HCT116 (cell line): ENCODE results near the gene COL4A1. TPM values are rescaled to one million over a fixed set of nuclear protein-coding genes. Genes with fewer than 3 reads are reported as not detected.

ENCODE experiments used
- ATAC-seq: fragments of 200-7000 bp; cut with Tn5 transposase; 2 replicates; pipeline ENCODE4 v1.9.1; 2020; ENCODE audit warnings: mild to moderate bottlenecking, moderate library complexity
- BruUV-seq: library from RNA; stranded (reverse); fragments of 400-500 nt; replicated peaks from 2 replicates; lab custom pipeline; 2021; lab: Mats Ljungman, UMichigan
- CTCF ChIA-PET: fragments of 300-600 bp; sonication (Branson Sonifier 250); formaldehyde crosslinking; loops from one replicate; lab custom pipeline; 2021; ENCODE audit warnings: antibody characterized with exemption; lab: Charles Lee
- POLR2A ChIA-PET: fragments of 300-600, 350-600 bp; sonication (Branson Sonifier 250); formaldehyde crosslinking; loops from one replicate; lab custom pipeline; 2021; ENCODE audit warnings: antibody characterized with exemption; lab: Charles Lee
- RAD21 ChIA-PET, 2 experiments: fragments of 300-600 bp; sonication (Branson Sonifier 250); formaldehyde crosslinking; loops; one replicate each; lab custom pipeline; 2023; ENCODE audit warnings: low total read pairs in 2 of 2; ENCODE audit not compliant: uncharacterized antibody in 2 of 2, unreplicated experiment in 2 of 2, low non-redundant PET in 1 of 2; lab: Charles Lee
- DNase-seq: peaks from one replicate; pipeline ENCODE4 v3.0.0-alpha.2; 2010; ENCODE audit warnings: low read depth, low spot score
- H2AFZ ChIP-seq: fragments of 200-600 bp; shearing (Covaris generic), sonication (generic); 2 replicates; pipeline ENCODE4 v1.6.1; 2017; ENCODE audit warnings: low read depth, mixed run types, mixed read lengths, antibody characterized with exemption, low read length; ENCODE audit not compliant: poor library complexity, severe bottlenecking
- H3K27ac ChIP-seq: 2 replicates; pipeline ENCODE4 v1.5.1; 2012; ENCODE audit warnings: low read depth, low read length
- H3K27me3 ChIP-seq: fragments of 200-600 bp; sonication (generic); 2 replicates; pipeline ENCODE4 v1.6.1; 2016; ENCODE audit warnings: mixed run types, low read length, mixed read lengths; ENCODE audit not compliant: insufficient read depth
- H3K36me3 ChIP-seq, 2 experiments: fragments of 200-500 bp in 1 of 2; fragments of 200-600 bp in 1 of 2; sonication (Bioruptor generic) in 1 of 2; sonication (generic) in 1 of 2; 2 replicates each; pipeline versions ENCODE4 v1.5.1 to v1.6.1; 2014 to 2016; ENCODE audit warnings: low read length in 2 of 2, inconsistent platforms in 1 of 2, mixed read lengths in 1 of 2, mixed run types in 1 of 2; ENCODE audit not compliant: insufficient read depth in 2 of 2, control insufficient read depth in 1 of 2
- H3K4me1 ChIP-seq, 2 experiments: fragments of 200-600 bp in 1 of 2; sonication (generic) in 1 of 2; 2 replicates each; pipeline versions ENCODE4 v1.5.1 to v1.6.1; 2012 to 2017; ENCODE audit warnings: low read length in 2 of 2, inconsistent platforms in 1 of 2, mild to moderate bottlenecking in 1 of 2, mixed read lengths in 1 of 2, mixed run types in 1 of 2, moderate library complexity in 1 of 2; ENCODE audit not compliant: insufficient read depth in 2 of 2, control insufficient read depth in 1 of 2
- H3K4me2 ChIP-seq: fragments of 200-600 bp; sonication (generic); 2 replicates; pipeline ENCODE4 v1.6.1; 2017; ENCODE audit warnings: mixed run types, low read length, mixed read lengths
- H3K4me3 ChIP-seq, 2 experiments: fragments of 200-600 bp in 1 of 2; sonication (generic) in 1 of 2; replicated peaks in 1 of 2; 2 replicates each; pipeline ENCODE4 v1.5.1; 2011 to 2016; ENCODE audit warnings: low read length in 2 of 2, control low read depth in 1 of 2, low read depth in 1 of 2, mild to moderate bottlenecking in 1 of 2, mixed read lengths in 1 of 2, mixed run types in 1 of 2
- H3K79me2 ChIP-seq: fragments of 200-600 bp; sonication (generic); 2 replicates; pipeline ENCODE4 v1.6.1; 2017; ENCODE audit warnings: mild to moderate bottlenecking, mixed run types, low read length, moderate library complexity, mixed read lengths; ENCODE audit not compliant: insufficient read depth
- H3K9ac ChIP-seq: fragments of 200-600 bp; sonication (generic); 2 replicates; pipeline ENCODE4 v1.6.1; 2016; ENCODE audit warnings: low read length, mixed read lengths
- H3K9me2 ChIP-seq: fragments of 200-600 bp; sonication (generic), shearing (Covaris generic); 2 replicates; pipeline ENCODE4 v1.6.1; 2017; ENCODE audit warnings: mixed run types, mild to moderate bottlenecking, moderate library complexity; ENCODE audit not compliant: insufficient read depth
- H3K9me3 ChIP-seq, 2 experiments: fragments of 200-500 bp in 1 of 2; fragments of 200-600 bp in 1 of 2; sonication (Bioruptor generic) in 1 of 2; sonication (generic) in 1 of 2; 2 replicates each; pipeline ENCODE4 v1.6.1; 2014 to 2017; ENCODE audit warnings: low read length in 2 of 2, mixed read lengths in 2 of 2, inconsistent platforms in 1 of 2, low read depth in 1 of 2, mild to moderate bottlenecking in 1 of 2, mixed run types in 1 of 2, moderate library complexity in 1 of 2; ENCODE audit not compliant: control insufficient read depth in 1 of 2, insufficient read depth in 1 of 2
- H4K20me1 ChIP-seq: fragments of 200-600 bp; sonication (generic), shearing (Covaris generic); 2 replicates; pipeline ENCODE4 v1.6.1; 2017; ENCODE audit warnings: mixed run types, mild to moderate bottlenecking, moderate library complexity; ENCODE audit not compliant: insufficient read depth
- CTCF ChIP-seq, 3 experiments: fragments of 200-600 bp in 1 of 3; sonication (generic) in 1 of 3; IDR thresholded peaks in 2 of 3; conservative IDR thresholded peaks in 1 of 3; 2 replicates each; pipeline ENCODE4 v1.5.1; 2012 to 2017; ENCODE audit warnings: low read depth in 2 of 3, low read length in 2 of 3, antibody characterized with exemption in 1 of 3, borderline replicate concordance in 1 of 3, control low read depth in 1 of 3, mild to moderate bottlenecking in 1 of 3, mixed read lengths in 1 of 3, mixed run types in 1 of 3, moderate library complexity in 1 of 3; ENCODE audit not compliant: insufficient read depth in 1 of 3
- FOSL1 ChIP-seq: IDR thresholded peaks from 2 replicates; pipeline ENCODE4 v1.6.1; 2012; ENCODE audit warnings: low read depth
- POLR2AphosphoS5 ChIP-seq: IDR thresholded peaks from 2 replicates; pipeline ENCODE4 v1.6.1; 2011; ENCODE audit warnings: mild to moderate bottlenecking, low read depth, low read length, moderate library complexity
- SIN3A ChIP-seq: IDR thresholded peaks from 2 replicates; pipeline ENCODE4 v1.6.1; 2012; ENCODE audit warnings: low read depth
- SP1 ChIP-seq: IDR thresholded peaks from 2 replicates; pipeline ENCODE4 v1.6.1; 2012; ENCODE audit warnings: low read depth
- ZBTB33 ChIP-seq: IDR thresholded peaks from 2 replicates; pipeline ENCODE4 v1.6.1; 2011; ENCODE audit warnings: mild to moderate bottlenecking, low read length, moderate library complexity; ENCODE audit not compliant: insufficient replicate concordance; ENCODE audit errors: extremely low read depth
- ZNF274 ChIP-seq: fragments of 200-500 bp; sonication (Bioruptor generic); IDR thresholded peaks from 2 replicates; pipeline ENCODE4 v1.6.1; 2014; ENCODE audit warnings: mild to moderate bottlenecking, low read depth, low read length, inconsistent platforms
- intact Hi-C: fragments of 100-400 bp; cut with micrococcal nuclease; formaldehyde crosslinking; loops from 2 replicates; pipeline ENCODE4 v1.10.0; 2022
- total RNA-seq: library from RNA; stranded (reverse); gene quantifications from one replicate; pipeline ENCODE4 v1.2.1, GENCODE V29; 2021; ENCODE audit not compliant: unreplicated experiment
- TF ChIP-seq, protein P1 (sequence below): IDR thresholded peaks from 2 replicates; pipeline ENCODE4 v1.6.1; 2012; ENCODE audit warnings: low read depth

The COL4A1 gene
- total RNA-seq, 1 experiment from 2014 or later: 0.57 TPM

DNA sequence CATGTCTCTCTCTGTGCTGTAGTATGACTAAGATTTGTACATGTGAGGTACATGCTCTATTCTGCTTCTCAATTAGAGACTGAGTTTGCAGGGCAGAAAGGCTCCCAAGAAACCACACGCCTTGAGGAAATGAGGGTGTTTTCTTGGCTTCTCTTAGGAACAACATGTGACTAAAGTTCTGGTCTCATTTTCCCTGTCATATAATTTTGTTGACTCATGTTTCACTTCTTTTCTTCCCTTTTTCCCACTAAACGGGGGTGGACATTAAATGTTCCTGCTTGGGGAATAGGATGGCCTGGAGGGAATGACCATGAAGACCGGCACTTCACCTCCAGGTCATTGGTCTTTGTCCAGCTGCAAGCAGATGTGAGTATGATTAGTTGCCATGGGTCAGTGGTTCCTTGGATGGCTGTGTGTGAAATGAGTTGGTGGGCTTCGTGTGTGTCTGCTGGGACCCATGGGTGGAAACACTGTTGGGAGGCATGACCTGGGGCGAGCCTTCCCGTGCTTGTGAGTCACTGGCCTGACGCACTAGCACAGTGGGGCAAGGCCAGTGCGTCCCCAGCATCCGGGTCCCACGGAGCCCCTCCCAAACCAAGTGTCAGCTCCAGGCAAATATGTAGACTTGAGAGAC, 56.6 kb downstream of the COL4A1 start:
- intact Hi-C loops: no loop called here
- no peaks in the 10 kb centered on the region for H3K9me2 ChIP-seq
- BruUV-seq: no TSS peak
- no peaks in the 10 kb centered on the region for H3K4me1 ChIP-seq
- no peak overlapping the region for H3K27ac ChIP-seq
- ATAC-seq (no peak), DNase-seq (no peak)
- no peak overlapping the region for H2AFZ ChIP-seq
- CTCF ChIA-PET: no interaction called here
- H3K27me3 ChIP-seq: no peaks in the 10 kb centered on the region
- no peaks in the 10 kb centered on the region for H3K36me3 ChIP-seq
- POLR2A ChIA-PET: no interaction called here
- no peak overlapping the region for H3K4me3 ChIP-seq
- no peaks in the 10 kb centered on the region for H3K9me3 ChIP-seq
- H3K9ac ChIP-seq: no peak overlapping the region
- no peaks in the 10 kb centered on the region for H4K20me1 ChIP-seq
- TF ChIP-seq POLR2AphosphoS5: no peak
- no peak for TF ChIP-seq SIN3A
- TF ChIP-seq, protein P1, sequence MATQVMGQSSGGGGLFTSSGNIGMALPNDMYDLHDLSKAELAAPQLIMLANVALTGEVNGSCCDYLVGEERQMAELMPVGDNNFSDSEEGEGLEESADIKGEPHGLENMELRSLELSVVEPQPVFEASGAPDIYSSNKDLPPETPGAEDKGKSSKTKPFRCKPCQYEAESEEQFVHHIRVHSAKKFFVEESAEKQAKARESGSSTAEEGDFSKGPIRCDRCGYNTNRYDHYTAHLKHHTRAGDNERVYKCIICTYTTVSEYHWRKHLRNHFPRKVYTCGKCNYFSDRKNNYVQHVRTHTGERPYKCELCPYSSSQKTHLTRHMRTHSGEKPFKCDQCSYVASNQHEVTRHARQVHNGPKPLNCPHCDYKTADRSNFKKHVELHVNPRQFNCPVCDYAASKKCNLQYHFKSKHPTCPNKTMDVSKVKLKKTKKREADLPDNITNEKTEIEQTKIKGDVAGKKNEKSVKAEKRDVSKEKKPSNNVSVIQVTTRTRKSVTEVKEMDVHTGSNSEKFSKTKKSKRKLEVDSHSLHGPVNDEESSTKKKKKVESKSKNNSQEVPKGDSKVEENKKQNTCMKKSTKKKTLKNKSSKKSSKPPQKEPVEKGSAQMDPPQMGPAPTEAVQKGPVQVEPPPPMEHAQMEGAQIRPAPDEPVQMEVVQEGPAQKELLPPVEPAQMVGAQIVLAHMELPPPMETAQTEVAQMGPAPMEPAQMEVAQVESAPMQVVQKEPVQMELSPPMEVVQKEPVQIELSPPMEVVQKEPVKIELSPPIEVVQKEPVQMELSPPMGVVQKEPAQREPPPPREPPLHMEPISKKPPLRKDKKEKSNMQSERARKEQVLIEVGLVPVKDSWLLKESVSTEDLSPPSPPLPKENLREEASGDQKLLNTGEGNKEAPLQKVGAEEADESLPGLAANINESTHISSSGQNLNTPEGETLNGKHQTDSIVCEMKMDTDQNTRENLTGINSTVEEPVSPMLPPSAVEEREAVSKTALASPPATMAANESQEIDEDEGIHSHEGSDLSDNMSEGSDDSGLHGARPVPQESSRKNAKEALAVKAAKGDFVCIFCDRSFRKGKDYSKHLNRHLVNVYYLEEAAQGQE: no peak
- no peak for TF ChIP-seq CTCF (IDR thresholded peaks at IDR 0.05 in 2 of 3, conservative IDR thresholded peaks at IDR 0.05 in 1 of 3; ENCODE audit: borderline replicate concordance in 1 of 3, insufficient read depth in 1 of 3, low read depth in 2 of 3, low read length in 2 of 3)
- no peak for TF ChIP-seq FOSL1
- no peak for TF ChIP-seq ZNF274
- TF ChIP-seq ZBTB33: no peak
- no peak for TF ChIP-seq SP1
- no peak overlapping the region for H3K4me2 ChIP-seq
- H3K79me2 ChIP-seq: no peaks in the 10 kb centered on the region
- RAD21 ChIA-PET: no interaction called here
